ENCODE data around the gene L2HGDH.
"Not testable (repeated sequence)": the region's sequence is repeated elsewhere in the genome, so short reads cannot be mapped to it uniquely, and the experiment has no call there.

The L2HGDH gene

DNA sequence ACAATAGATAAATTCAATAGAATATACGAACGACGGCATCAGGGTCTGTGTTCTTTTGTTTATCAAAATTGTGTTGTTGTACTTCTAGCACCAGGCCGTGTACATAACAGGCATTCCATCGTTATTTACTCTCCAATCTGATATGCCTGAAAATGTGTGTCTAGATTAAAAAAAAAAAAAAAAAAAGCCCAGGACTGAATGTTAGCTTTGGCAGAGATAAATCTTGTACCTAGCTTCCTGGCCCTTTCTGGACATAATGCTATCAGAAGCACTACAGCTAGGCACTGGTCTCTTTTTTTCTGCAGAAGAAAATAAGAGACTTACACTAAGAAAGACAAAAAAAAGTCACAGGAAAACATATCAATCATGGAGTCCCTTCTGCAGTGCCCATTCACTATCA is 47.6 kb upstream of the L2HGDH start:
- H4K20me1 ChIP-seq (ENCODE audit: insufficient read depth, low read length) = no peaks in the 10 kb centered on the region
- H3F3A ChIP-seq (ENCODE audit: insufficient read depth, low read length) = no peaks in the 10 kb centered on the region
- H3K9me2 ChIP-seq (ENCODE audit: low read depth, low read length) = no peaks in the 10 kb centered on the region
- H3K27ac ChIP-seq (ENCODE audit: low read depth, low read length, poor library complexity, severe bottlenecking) = no peak overlapping the region
- H3K9me3 ChIP-seq (ENCODE audit: low read length) = no peaks in the 10 kb centered on the region
- no peak overlapping the region for H3K4me3 ChIP-seq (ENCODE audit: low read depth, low read length, poor library complexity, severe bottlenecking)
- no peak overlapping the region for H3K4me2 ChIP-seq (ENCODE audit: low read length)
- peaks cover 19% of the 10 kb centered on the region for H3K4me1 ChIP-seq (ENCODE audit: insufficient read depth, low read length, severe bottlenecking)
- no peak overlapping the region for H3K9ac ChIP-seq (ENCODE audit: low read length)
- H3K79me2 ChIP-seq (ENCODE audit: insufficient read depth, low read length) = no peaks in the 10 kb centered on the region
- no peaks in the 10 kb centered on the region for H3K36me3 ChIP-seq (ENCODE audit: insufficient read depth, low read length)
- TF ChIP-seq CTCF (IDR thresholded peaks at IDR 0.05; ENCODE audit: low read length) (no peak), EZH2 (IDR thresholded peaks at IDR 0.05; ENCODE audit: borderline replicate concordance, low read length) (no peak)
- H2AFZ ChIP-seq (ENCODE audit: low read length) = no peak overlapping the region
- H3K27me3 ChIP-seq (ENCODE audit: insufficient read depth, low read length) = no peaks in the 10 kb centered on the region

DNA sequence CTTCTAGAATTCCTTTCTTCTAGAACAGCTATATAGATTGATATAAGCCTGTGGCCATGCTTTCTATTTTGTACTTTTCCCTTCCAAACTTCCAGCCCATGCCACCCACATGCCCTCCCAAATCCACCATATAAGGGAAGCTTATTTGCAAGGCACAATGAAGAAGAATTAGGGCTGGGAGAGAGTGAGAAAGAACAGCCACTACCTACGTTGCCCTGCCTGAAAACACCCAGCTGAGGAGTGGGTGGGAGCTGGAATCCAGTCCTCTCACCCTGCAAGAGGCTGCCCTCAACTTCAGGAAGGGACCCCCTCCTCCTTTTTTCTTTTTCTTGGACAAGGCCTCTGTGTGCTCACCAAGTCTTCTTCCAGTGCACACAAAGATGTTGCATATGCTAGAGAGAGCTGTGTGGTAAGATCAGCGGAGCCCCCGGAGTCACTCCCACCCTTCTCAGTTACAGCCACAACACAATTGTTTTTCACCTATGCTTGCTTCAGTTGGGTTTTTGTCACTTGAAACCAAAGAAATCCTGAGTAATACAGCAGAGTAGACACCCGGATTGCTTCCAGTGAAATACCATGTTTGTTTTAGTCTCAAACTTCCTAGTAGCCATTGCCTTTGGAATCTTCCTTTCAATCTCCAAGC is 45.8 kb upstream of the L2HGDH start:
- Histone ChIP-seq H3K4me3 (ENCODE audit: low read depth, low read length, poor library complexity, severe bottlenecking) (no peak overlapping the region), H3K27me3 (ENCODE audit: insufficient read depth, low read length) (no peaks in the 10 kb centered on the region), H3K9ac (ENCODE audit: low read length) (no peak overlapping the region), H3K27ac (ENCODE audit: low read depth, low read length, poor library complexity, severe bottlenecking) (no peak overlapping the region), H3K9me3 (ENCODE audit: low read length) (no peaks in the 10 kb centered on the region), H2AFZ (ENCODE audit: low read length) (no peak overlapping the region), H3K36me3 (ENCODE audit: insufficient read depth, low read length) (no peaks in the 10 kb centered on the region), H3K9me2 (ENCODE audit: low read depth, low read length) (no peaks in the 10 kb centered on the region), H4K20me1 (ENCODE audit: insufficient read depth, low read length) (no peaks in the 10 kb centered on the region), H3K79me2 (ENCODE audit: insufficient read depth, low read length) (no peaks in the 10 kb centered on the region), H3K4me1 (ENCODE audit: insufficient read depth, low read length, severe bottlenecking) (peaks cover 1% of the 10 kb centered on the region), H3K4me2 (ENCODE audit: low read length) (no peak overlapping the region), H3F3A (ENCODE audit: insufficient read depth, low read length) (no peaks in the 10 kb centered on the region)
- TF ChIP-seq EZH2 (IDR thresholded peaks at IDR 0.05; ENCODE audit: borderline replicate concordance, low read length) = no peak
- TF ChIP-seq CTCF (IDR thresholded peaks at IDR 0.05; ENCODE audit: low read length) = no peak

DNA sequence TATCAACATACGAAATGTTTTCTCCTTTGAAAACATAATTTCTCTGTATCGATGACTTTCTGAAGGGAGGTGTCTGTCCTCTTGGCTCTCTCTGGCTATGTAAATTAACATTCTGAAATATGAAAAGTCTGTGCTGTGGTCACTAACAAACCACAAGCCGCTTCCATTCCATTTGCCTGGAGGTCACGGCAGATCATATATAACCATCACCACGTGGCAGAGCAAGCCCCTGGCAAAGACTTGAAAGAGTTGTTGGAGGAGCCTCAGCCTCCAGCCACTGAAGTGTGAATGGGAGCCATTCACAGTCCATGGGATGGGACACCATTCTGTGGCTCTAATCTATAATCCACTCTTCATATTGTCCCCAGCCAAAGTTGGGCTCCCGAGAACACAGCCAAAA is 45.1 kb upstream of the L2HGDH start:
- Histone ChIP-seq H3K9me3 (ENCODE audit: low read length) (no peaks in the 10 kb centered on the region), H3K4me2 (ENCODE audit: low read length) (no peak overlapping the region), H3F3A (ENCODE audit: insufficient read depth, low read length) (no peaks in the 10 kb centered on the region), H3K4me3 (ENCODE audit: low read depth, low read length, poor library complexity, severe bottlenecking) (no peak overlapping the region), H3K27me3 (ENCODE audit: insufficient read depth, low read length) (no peaks in the 10 kb centered on the region), H3K9me2 (ENCODE audit: low read depth, low read length) (no peaks in the 10 kb centered on the region), H2AFZ (ENCODE audit: low read length) (no peak overlapping the region), H3K9ac (ENCODE audit: low read length) (no peak overlapping the region), H4K20me1 (ENCODE audit: insufficient read depth, low read length) (no peaks in the 10 kb centered on the region), H3K4me1 (ENCODE audit: insufficient read depth, low read length, severe bottlenecking) (no peaks in the 10 kb centered on the region), H3K79me2 (ENCODE audit: insufficient read depth, low read length) (no peaks in the 10 kb centered on the region), H3K36me3 (ENCODE audit: insufficient read depth, low read length) (no peaks in the 10 kb centered on the region), H3K27ac (ENCODE audit: low read depth, low read length, poor library complexity, severe bottlenecking) (no peak overlapping the region)
- TF ChIP-seq CTCF (IDR thresholded peaks at IDR 0.05; ENCODE audit: low read length) (no peak), EZH2 (IDR thresholded peaks at IDR 0.05; ENCODE audit: borderline replicate concordance, low read length) (no peak)

DNA sequence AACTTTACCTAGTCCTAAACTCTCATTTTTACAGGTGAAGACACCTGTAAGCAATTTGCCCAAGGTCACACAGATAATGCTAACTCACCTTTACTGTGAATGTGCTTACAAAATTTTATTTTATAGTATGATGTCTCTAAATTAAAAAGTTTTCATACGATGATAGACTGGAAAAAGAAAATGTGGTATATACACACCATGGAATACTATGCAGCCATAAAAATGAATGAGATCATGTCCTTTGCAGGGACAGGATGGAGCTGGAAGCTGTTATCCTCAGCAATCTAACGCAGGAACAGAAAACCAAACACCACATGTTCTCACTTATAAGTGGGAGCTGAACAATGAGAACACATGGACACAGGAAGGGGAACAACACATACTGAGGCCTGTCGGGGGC is 44.3 kb upstream of the L2HGDH start:
- H3K9ac ChIP-seq (ENCODE audit: low read length); H3K36me3 ChIP-seq (ENCODE audit: insufficient read depth, low read length); H3F3A ChIP-seq (ENCODE audit: insufficient read depth, low read length); H2AFZ ChIP-seq (ENCODE audit: low read length); H4K20me1 ChIP-seq (ENCODE audit: insufficient read depth, low read length); H3K9me2 ChIP-seq (ENCODE audit: low read depth, low read length); H3K9me3 ChIP-seq (ENCODE audit: low read length); H3K79me2 ChIP-seq (ENCODE audit: insufficient read depth, low read length); H3K4me3 ChIP-seq (ENCODE audit: low read depth, low read length, poor library complexity, severe bottlenecking); H3K27ac ChIP-seq (ENCODE audit: low read depth, low read length, poor library complexity, severe bottlenecking); H3K27me3 ChIP-seq (ENCODE audit: insufficient read depth, low read length); H3K4me2 ChIP-seq (ENCODE audit: low read length); H3K4me1 ChIP-seq (ENCODE audit: insufficient read depth, low read length, severe bottlenecking): not testable (repeated sequence)

Measured in OCI-LY1 (cell line).